Measurements from ENCODE around the gene EIF4EBP2. TPM values are rescaled to one million over a fixed set of nuclear protein-coding genes. Genes with fewer than 3 reads are reported as not detected.
A peak's percentile ranks its signal among the peaks of the same experiment; 100 is the strongest.

Gene EIF4EBP2
- total and polyA plus RNA-seq, 2 experiments from 2014 or later: 18.2 to 34.8 TPM

DNA sequence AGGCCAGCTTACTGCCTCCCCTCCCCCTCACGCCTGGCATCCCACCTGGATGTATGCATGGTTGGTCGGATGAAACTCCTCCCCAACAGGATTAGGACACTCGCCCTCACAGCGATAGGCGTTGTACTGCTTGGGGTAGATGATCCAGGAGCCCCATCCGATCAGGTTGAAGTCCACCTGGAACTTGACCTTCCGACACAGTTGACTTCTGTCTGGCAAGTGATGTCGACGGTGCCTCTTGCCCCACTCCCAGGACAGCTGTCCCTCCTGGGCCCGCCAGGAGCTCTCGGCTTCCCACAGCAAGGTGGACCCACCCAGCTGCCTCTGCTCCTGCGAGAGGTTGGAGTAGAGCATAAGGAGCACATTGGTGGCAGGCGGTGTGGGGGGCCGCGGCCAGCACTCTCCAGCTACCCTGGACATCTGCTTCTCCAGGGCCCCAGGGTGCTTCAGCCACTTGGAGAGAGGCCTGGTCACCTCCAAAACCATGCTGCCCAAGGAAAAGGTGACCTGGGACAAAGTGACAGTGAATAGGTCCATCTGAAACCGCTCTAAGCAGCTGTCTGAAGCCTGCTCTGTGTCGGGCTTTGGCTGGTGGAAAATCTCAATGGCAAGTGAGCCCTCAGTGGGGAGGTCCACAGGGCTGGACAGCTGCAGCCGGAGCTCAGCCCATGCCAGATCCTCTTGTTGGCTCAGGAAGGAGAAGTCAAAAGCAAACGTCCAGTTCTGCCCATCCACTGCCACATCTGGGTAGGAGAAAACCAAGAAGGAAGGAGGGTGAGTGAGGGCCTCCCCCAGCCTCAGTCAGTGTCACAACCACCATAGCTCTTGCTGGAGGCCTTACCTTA lies 31.5 kb downstream of the EIF4EBP2 start:
- Histone ChIP-seq H3K4me3 (no peak overlapping the region), H3F3A (ENCODE audit: insufficient read depth) (peaks cover 35% of the 10 kb centered on the region), H3K27ac (no peak overlapping the region), H3K79me2 (ENCODE audit: insufficient read depth) (no peaks in the 10 kb centered on the region), H3K9me2 (ENCODE audit: insufficient read depth) (no peaks in the 10 kb centered on the region), H3K9ac (no peak overlapping the region), H3K4me1 (ENCODE audit: insufficient read depth) (peaks cover 21% of the 10 kb centered on the region), H3K27me3 (replicated peaks; ENCODE audit: insufficient read depth) (peaks cover 19% of the 10 kb centered on the region), H3K4me2 (ENCODE audit: unreplicated experiment) (no peak overlapping the region), H3K36me3 (ENCODE audit: low read depth) (no peaks in the 10 kb centered on the region), H2AFZ (no peak overlapping the region), H4K20me1 (ENCODE audit: insufficient read depth) (no peaks in the 10 kb centered on the region), H3K9me3 (ENCODE audit: low read depth) (no peaks in the 10 kb centered on the region)
- WGBS, 2 experiments (ENCODE audit: low coverage in 1 of 2, low lambda C conversion rate in 2 of 2, missing lambda C conversion rate in 2 of 2): 92 to 93% methylated on average over 19 of the region's 19 CpGs
- no peak for TF ChIP-seq EZH2phosphoT487 (IDR thresholded peaks at IDR 0.05; ENCODE audit: insufficient read depth, low read depth)
- no peak for TF ChIP-seq EZH2 (IDR thresholded peaks at IDR 0.05; ENCODE audit: insufficient read depth, poor library complexity, severe bottlenecking)
- in situ Hi-C loops (cut with MboI): no loop called here
- DNase-seq: no peak

DNA sequence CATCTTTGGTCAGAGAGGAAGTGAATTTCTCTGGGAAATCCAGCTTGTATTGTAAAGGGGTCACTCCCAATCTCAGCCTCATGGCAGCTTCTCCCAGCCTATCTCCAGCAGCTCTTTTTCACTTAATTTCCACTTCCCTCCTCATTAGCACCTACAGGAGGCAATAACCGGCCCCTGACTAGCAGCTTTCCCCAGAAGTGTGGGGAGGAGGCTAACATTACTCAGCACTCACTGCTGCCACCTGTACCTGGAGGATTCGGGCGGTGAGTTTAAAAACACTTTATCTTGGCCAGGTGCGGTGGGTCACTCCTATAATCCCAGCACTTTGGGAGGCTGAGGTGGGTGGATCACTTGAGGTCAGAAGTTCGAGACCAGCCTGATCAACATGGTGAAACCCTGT lies 33.8 kb downstream of the EIF4EBP2 start:
- no peaks in the 10 kb centered on the region for H3K79me2 ChIP-seq (ENCODE audit: insufficient read depth)
- peaks cover 14% of the 10 kb centered on the region for H3K4me1 ChIP-seq (ENCODE audit: insufficient read depth)
- H3K36me3 ChIP-seq (ENCODE audit: low read depth): no peaks in the 10 kb centered on the region
- no peaks in the 10 kb centered on the region for H3K9me3 ChIP-seq (ENCODE audit: low read depth)
- H3F3A ChIP-seq (ENCODE audit: insufficient read depth): peaks cover 17% of the 10 kb centered on the region
- no peak overlapping the region for H3K4me3 ChIP-seq
- H3K27me3 ChIP-seq (replicated peaks; ENCODE audit: insufficient read depth): peaks cover 41% of the 10 kb centered on the region
- in situ Hi-C loops (cut with MboI): no loop called here
- DNase-seq: no peak
- H4K20me1 ChIP-seq (ENCODE audit: insufficient read depth): no peaks in the 10 kb centered on the region
- no peak overlapping the region for H3K4me2 ChIP-seq (ENCODE audit: unreplicated experiment)
- TF ChIP-seq EZH2 (IDR thresholded peaks at IDR 0.05; ENCODE audit: insufficient read depth, poor library complexity, severe bottlenecking) (no peak), EZH2phosphoT487 (IDR thresholded peaks at IDR 0.05; ENCODE audit: insufficient read depth, low read depth) (no peak)
- H3K9me2 ChIP-seq (ENCODE audit: insufficient read depth): no peaks in the 10 kb centered on the region
- WGBS, 2 experiments (ENCODE audit: low coverage in 1 of 2, low lambda C conversion rate in 2 of 2, missing lambda C conversion rate in 2 of 2): 67 to 81% methylated on average over 5 of the region's 5 CpGs
- H3K9ac ChIP-seq: no peak overlapping the region
- H3K27ac ChIP-seq: no peak overlapping the region
- H2AFZ ChIP-seq: no peak overlapping the region

DNA sequence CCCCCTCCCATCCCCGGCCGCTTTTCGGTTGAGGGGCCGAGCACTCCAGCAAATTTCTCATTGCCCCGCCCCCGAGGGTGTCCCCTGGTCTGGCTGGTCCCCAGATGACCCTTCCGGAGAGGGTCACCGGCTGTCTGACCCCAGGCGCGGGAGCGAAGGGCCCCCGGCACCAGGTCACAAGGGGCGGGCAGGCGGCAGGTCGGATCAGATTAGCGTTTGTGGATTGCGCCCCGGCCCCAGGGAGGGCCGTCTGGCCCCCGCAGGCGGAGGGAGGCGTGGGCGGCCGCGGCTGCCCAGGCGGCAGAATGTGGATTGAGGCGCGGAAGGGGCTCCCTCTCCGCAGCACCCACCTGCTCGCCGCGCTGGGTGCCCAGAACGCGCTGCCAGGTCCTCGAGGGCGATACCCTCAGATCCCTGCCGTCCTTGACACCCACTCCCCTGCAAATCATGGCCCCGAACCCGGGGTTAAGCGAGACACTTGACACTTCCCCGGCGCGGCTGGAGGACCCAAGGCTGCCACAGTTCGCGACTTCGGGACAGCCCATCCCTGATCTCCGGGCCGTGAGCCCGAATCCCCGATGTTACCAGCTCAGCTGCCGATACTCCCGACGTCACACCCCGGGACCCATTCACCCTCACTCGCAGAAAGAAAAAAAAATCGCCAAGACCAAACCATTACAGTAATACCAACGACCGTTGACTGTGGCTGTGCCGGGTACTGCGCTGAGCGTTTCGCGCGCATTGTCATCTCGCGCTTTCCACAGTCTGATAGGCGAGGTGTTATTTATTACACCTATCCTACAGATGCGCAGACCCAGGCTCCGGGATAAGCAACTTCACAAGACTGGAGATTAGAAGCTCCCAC lies 36.6 kb downstream of the EIF4EBP2 start:
- peak; percentile 32 for DNase-seq
- H3K79me2 ChIP-seq (ENCODE audit: insufficient read depth): no peaks in the 10 kb centered on the region
- H3K4me1 ChIP-seq (ENCODE audit: insufficient read depth): no peaks in the 10 kb centered on the region
- H3K4me2 ChIP-seq (ENCODE audit: unreplicated experiment): peak overlapping the region; percentile 18
- 9 to 11% methylated on average over 52 to 68 of the region's 69 CpGs for WGBS, 2 experiments (ENCODE audit: low coverage in 1 of 2, low lambda C conversion rate in 2 of 2, missing lambda C conversion rate in 2 of 2)
- peak overlapping the region; percentile 44 for H3K4me3 ChIP-seq
- peaks cover 49% of the 10 kb centered on the region for H3K27me3 ChIP-seq (replicated peaks; ENCODE audit: insufficient read depth)
- TF ChIP-seq EZH2phosphoT487 (IDR thresholded peaks at IDR 0.05; ENCODE audit: insufficient read depth, low read depth) (no peak), EZH2 (IDR thresholded peaks at IDR 0.05; ENCODE audit: insufficient read depth, poor library complexity, severe bottlenecking) (peak; percentile 92)
- H3K27ac ChIP-seq: no peak overlapping the region
- no peak overlapping the region for H2AFZ ChIP-seq
- no peaks in the 10 kb centered on the region for H4K20me1 ChIP-seq (ENCODE audit: insufficient read depth)
- H3K9ac ChIP-seq: no peak overlapping the region
- no peaks in the 10 kb centered on the region for H3K9me3 ChIP-seq (ENCODE audit: low read depth)
- in situ Hi-C loops (cut with MboI): no loop called here
- no peaks in the 10 kb centered on the region for H3F3A ChIP-seq (ENCODE audit: insufficient read depth)
- no peaks in the 10 kb centered on the region for H3K36me3 ChIP-seq (ENCODE audit: low read depth)
- no peaks in the 10 kb centered on the region for H3K9me2 ChIP-seq (ENCODE audit: insufficient read depth)

DNA sequence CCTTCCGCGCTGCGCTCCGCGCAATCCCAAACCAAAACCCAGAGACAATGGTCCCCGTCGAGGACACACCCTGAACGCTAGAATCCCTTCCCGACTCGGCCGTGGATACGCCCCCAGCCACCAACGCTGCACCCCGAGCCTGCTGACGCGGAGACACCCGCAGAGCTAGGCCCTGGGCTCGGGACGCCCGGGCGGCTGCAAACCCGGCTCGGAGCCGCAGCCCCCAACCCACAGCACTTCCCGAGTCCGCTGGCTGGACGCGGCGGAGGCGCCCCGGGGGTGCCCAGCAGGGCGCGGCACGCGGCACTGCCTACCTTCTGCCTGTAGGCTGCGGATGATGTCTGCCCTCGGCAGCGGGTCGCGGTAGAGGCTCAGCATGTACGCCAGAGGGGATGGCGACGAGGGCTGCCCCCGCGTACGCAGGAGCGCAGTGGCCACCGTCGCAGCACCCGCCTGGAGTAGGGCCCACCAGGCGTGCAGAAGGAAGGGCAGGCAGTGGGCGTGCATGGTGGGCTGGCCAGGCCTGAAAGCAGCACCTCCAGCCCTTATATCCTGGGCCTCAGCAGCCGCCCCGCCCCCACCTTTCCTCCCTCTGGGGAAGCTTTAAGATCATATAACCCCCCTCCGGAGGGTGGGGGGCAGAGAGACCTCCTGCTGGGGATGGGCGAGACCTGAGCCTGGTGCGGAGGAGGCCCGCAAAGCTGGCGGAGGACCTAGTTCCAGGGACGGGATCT lies 37.4 kb downstream of the EIF4EBP2 start, which contains the start of gene NODAL:
Gene NODAL, minus strand, starts transcription at position 521 of the 734 bp plus-strand sequence. Its CDS starts 14 bp downstream, at position 507.
- Histone ChIP-seq H3K27ac (no peak within 1 kb of the TSS), H3K36me3 (ENCODE audit: low read depth) (no peaks in the 10 kb centered on the region), H3K9ac (no peak within 1 kb of the TSS), H2AFZ (no peak within 1 kb of the TSS), H3F3A (ENCODE audit: insufficient read depth) (no peaks in the 10 kb centered on the region), H3K9me2 (ENCODE audit: insufficient read depth) (no peaks in the 10 kb centered on the region), H3K27me3 (replicated peaks; ENCODE audit: insufficient read depth) (peaks cover 49% of the 10 kb centered on the region), H3K9me3 (ENCODE audit: low read depth) (no peaks in the 10 kb centered on the region), H3K4me2 (ENCODE audit: unreplicated experiment) (peak within 1 kb of the TSS; percentile 18), H3K79me2 (ENCODE audit: insufficient read depth) (no peaks in the 10 kb centered on the region), H4K20me1 (ENCODE audit: insufficient read depth) (no peaks in the 10 kb centered on the region), H3K4me1 (ENCODE audit: insufficient read depth) (no peaks in the 10 kb centered on the region), H3K4me3 (peak within 1 kb of the TSS; percentile 44)
- 6 to 7% methylated on average over 57 to 59 of the region's 60 CpGs for WGBS, 2 experiments (ENCODE audit: low coverage in 1 of 2, low lambda C conversion rate in 2 of 2, missing lambda C conversion rate in 2 of 2)
- TF ChIP-seq EZH2 (IDR thresholded peaks at IDR 0.05; ENCODE audit: insufficient read depth, poor library complexity, severe bottlenecking): no peak
- no peak for TF ChIP-seq EZH2phosphoT487 (IDR thresholded peaks at IDR 0.05; ENCODE audit: insufficient read depth, low read depth)
- no peak for DNase-seq
- in situ Hi-C loops (cut with MboI): no loop called here

Measured in GM23248 (cell line).